Right cardiac atrium (tissue), 5 donors: Measurements from ENCODE around the gene AMDHD1. TPM values are rescaled to one million over a fixed set of nuclear protein-coding genes. Genes with fewer than 3 reads are reported as not detected.

Experiments
- ATAC-seq, 2 donors: fragments of 200-7000 bp; cut with Tn5 transposase; one replicate each; pipeline versions ENCODE4 v1.8.0 to v1.9.1; 2020; ENCODE audit warnings: moderate library complexity in 2 of 2, mild to moderate bottlenecking in 1 of 2
- DNase-seq, 3 donors: peaks; one replicate each; pipeline ENCODE4 v3.0.0-alpha.2; 2020
- H3K27ac ChIP-seq: one replicate; pipeline ENCODE4 v1.5.1; 2013; ENCODE audit warnings: mild to moderate bottlenecking, low read length, control low read depth, moderate library complexity
- H3K27me3 ChIP-seq: one replicate; pipeline ENCODE4 v1.6.1; 2013; ENCODE audit not compliant: control insufficient read depth, insufficient read depth
- H3K4me1 ChIP-seq: one replicate; pipeline ENCODE4 v1.6.1; 2013; ENCODE audit warnings: low read length; ENCODE audit not compliant: control insufficient read depth, insufficient read depth
- H3K4me3 ChIP-seq: one replicate; pipeline ENCODE4 v1.5.1; 2013; ENCODE audit warnings: low read length, control low read depth
- H3K9me3 ChIP-seq: one replicate; pipeline ENCODE4 v1.6.1; 2013; ENCODE audit warnings: low read length; ENCODE audit not compliant: control insufficient read depth
- WGBS: extraction: QIAGEN DNeasy Blood & Tissue Kit; methylation state at CpG from one replicate; pipeline ENCODE4 v1.1.7; 2013; 5-methylcytosine and 5-hydroxymethylcytosine counted together
- intact Hi-C, 4 donors: fragments of 100-400 bp; cut with DNase I; formaldehyde crosslinking; loops; one replicate each; pipeline versions ENCODE4 v1.11.0 to v1.14.0; 2022 to 2023
- polyA plus RNA-seq: library from polyadenylated mRNA; stranded (reverse); fragments of 200-250 nt; gene quantifications from one replicate; pipeline ENCODE4 v1.2.3, GENCODE V29; 2013
- total RNA-seq, 4 donors: library from RNA; stranded (reverse); fragmentation: NEBNext Ultra II Directional; extraction: Animal tissue kit (Norgen Biotek cat#: 25700); gene quantifications; one replicate each; pipeline ENCODE4 v1.2.1, GENCODE V29; 2021
- donor health status: healthy with polysubstance abuse.
- donor health status: DM: no; HTN: yes; CAD: no.
- donor health status: DM: no; HTN: no; CAD: no.
- donor health status: DM: no; HTN: yes; CAD: no; lungs with severe emphysema.
- donor health status: DM: yes; HTN: yes; CAD: no.

Gene AMDHD1
- total and polyA plus RNA-seq, 5 donors = 0.11 to 0.88 (median 0.45) TPM

- Histone ChIP-seq H3K27ac (no peak overlapping the region), H3K4me3 (no peak overlapping the region), H3K4me1 (peaks cover 2% of the 10 kb centered on the region), H3K9me3 (no peaks in the 10 kb centered on the region), H3K27me3 (no peaks in the 10 kb centered on the region)
- DNase-seq (peak in 2 of 3 donors; percentile 49 to 52), ATAC-seq (no peak)
- intact Hi-C loops = loop anchor here (5.0 kb wide), 1 partner anchor 78 kb away; no protein-coding TSS in a partner anchor
- 91% methylated on average over 29 of the region's 29 CpGs for WGBS
Measured at GRCh38 chr12:95995238-95996031, 52.3 kb downstream of the AMDHD1 start.

GRCh38 chr12:95996034-95996658 lies 53.0 kb downstream of the AMDHD1 start, which contains the start of gene HAL:
Gene HAL (minus strand): TSS chr12:95996344. CDS start chr12:95995910, 434 bp downstream.
- Histone ChIP-seq H3K4me3 (no peak within 1 kb of the TSS), H3K9me3 (no peaks in the 10 kb centered on the region), H3K27ac (peak within 1 kb of the TSS; percentile 24), H3K27me3 (no peaks in the 10 kb centered on the region), H3K4me1 (peaks cover 2% of the 10 kb centered on the region)
- intact Hi-C loops = loop anchor here (5.0 kb wide), 1 partner anchor 79 kb away; no protein-coding TSS in a partner anchor
- ATAC-seq (peak; percentile 69 to 70), DNase-seq (peak; percentile 58 to 70 (median 60))
- WGBS = 53% methylated on average over 7 of the region's 7 CpGs

GRCh38 chr12:95997276-95997675 lies 54.1 kb downstream of the AMDHD1 start:
- Histone ChIP-seq H3K4me3 (no peak overlapping the region), H3K9me3 (no peaks in the 10 kb centered on the region), H3K27ac (no peak overlapping the region), H3K4me1 (peaks cover 2% of the 10 kb centered on the region), H3K27me3 (no peaks in the 10 kb centered on the region)
- intact Hi-C loops = loop anchor here (5.0 kb wide), 1 partner anchor 80 kb away; no protein-coding TSS in a partner anchor
- ATAC-seq (no peak), DNase-seq (no peak)
- 92% methylated on average over 3 of the region's 3 CpGs for WGBS

- ATAC-seq = no peak
- DNase-seq = no peak
- Histone ChIP-seq H3K27ac (no peak overlapping the region), H3K27me3 (no peaks in the 10 kb centered on the region), H3K4me1 (peaks cover 2% of the 10 kb centered on the region), H3K9me3 (no peaks in the 10 kb centered on the region), H3K4me3 (no peak overlapping the region)
- WGBS = 89% methylated on average over 5 of the region's 5 CpGs
- intact Hi-C loops = loop anchor here (5.0 kb wide), 1 partner anchor 81 kb away; no protein-coding TSS in a partner anchor
Measured at GRCh38 chr12:95997911-95998510, 54.9 kb downstream of the AMDHD1 start.

- Histone ChIP-seq H3K4me1 (peaks cover 2% of the 10 kb centered on the region), H3K9me3 (no peaks in the 10 kb centered on the region), H3K27me3 (no peaks in the 10 kb centered on the region), H3K4me3 (no peak overlapping the region), H3K27ac (no peak overlapping the region)
- WGBS = 19% methylated on average over 7 of the region's 7 CpGs
- ATAC-seq = peak; percentile 80 to 83
- no peak for DNase-seq
- intact Hi-C loops = loop anchor here (5.0 kb wide), 1 partner anchor 81 kb away; no protein-coding TSS in a partner anchor
Measured at GRCh38 chr12:95998611-95999286, 55.6 kb downstream of the AMDHD1 start.

- peaks cover 2% of the 10 kb centered on the region for H3K4me1 ChIP-seq
- 77% methylated on average over 5 of the region's 5 CpGs for WGBS
Measured at GRCh38 chr12:95999484-95999883, 56.4 kb downstream of the AMDHD1 start.

GRCh38 chr12:96000858-96001257 lies 57.7 kb downstream of the AMDHD1 start:
- no peak overlapping the region for H3K27ac ChIP-seq
- no peaks in the 10 kb centered on the region for H3K9me3 ChIP-seq
- no peaks in the 10 kb centered on the region for H3K4me1 ChIP-seq
- intact Hi-C loops = no loop called here
- DNase-seq = no peak
- no peak for ATAC-seq
- no peak overlapping the region for H3K4me3 ChIP-seq
- 87% methylated on average over 5 of the region's 5 CpGs for WGBS
- H3K27me3 ChIP-seq = no peaks in the 10 kb centered on the region

More at GRCh38 chr12:95999484-95999883, 56.4 kb downstream of the AMDHD1 start:
- Histone ChIP-seq H3K27me3 (no peaks in the 10 kb centered on the region), H3K4me3 (no peak overlapping the region), H3K9me3 (no peaks in the 10 kb centered on the region), H3K27ac (no peak overlapping the region)
- no peak for DNase-seq
- ATAC-seq = no peak
- intact Hi-C loops = loop anchor here (5.0 kb wide), 1 partner anchor 82 kb away; no protein-coding TSS in a partner anchor

GRCh38 chr12:96006727-96007126 lies 63.6 kb downstream of the AMDHD1 start:
- ATAC-seq (no peak), DNase-seq (no peak)
- no peaks in the 10 kb centered on the region for H3K27me3 ChIP-seq
- WGBS = 94% methylated on average over 1 of the region's 1 CpG
- intact Hi-C loops = no loop called here
- no peaks in the 10 kb centered on the region for H3K4me1 ChIP-seq
- no peak overlapping the region for H3K4me3 ChIP-seq
- H3K27ac ChIP-seq = no peak overlapping the region
- no peaks in the 10 kb centered on the region for H3K9me3 ChIP-seq

- WGBS = 61% methylated on average over 1 of the region's 1 CpG
- H3K27ac ChIP-seq = no peak overlapping the region
- ATAC-seq (no peak), DNase-seq (no peak)
- no peaks in the 10 kb centered on the region for H3K4me1 ChIP-seq
- no peaks in the 10 kb centered on the region for H3K27me3 ChIP-seq
- H3K4me3 ChIP-seq = no peak overlapping the region
- no peaks in the 10 kb centered on the region for H3K9me3 ChIP-seq
- intact Hi-C loops = no loop called here
Measured at GRCh38 chr12:96007729-96008128, 64.6 kb downstream of the AMDHD1 start.

GRCh38 chr12:96014943-96015599 lies 71.9 kb downstream of the AMDHD1 start:
- 83% methylated on average over 3 of the region's 3 CpGs for WGBS
- DNase-seq = no peak
- intact Hi-C loops = no loop called here
- Histone ChIP-seq H3K4me3 (no peak overlapping the region), H3K27me3 (no peaks in the 10 kb centered on the region), H3K27ac (no peak overlapping the region), H3K4me1 (no peaks in the 10 kb centered on the region), H3K9me3 (no peaks in the 10 kb centered on the region)
- no peak for ATAC-seq
